CD4-positive, alpha-beta T cell treated with Interferon gamma for 1 hour (primary cell): ENCODE results near the gene ZP3.
"Not testable (repeated sequence)": the region's sequence is repeated elsewhere in the genome, so short reads cannot be mapped to it uniquely, and the experiment has no call there.

Experiments
- DNase-seq: peaks from one replicate; pipeline ENCODE4 v3.0.0-alpha.2; 2020

ZP3 gene

DNA sequence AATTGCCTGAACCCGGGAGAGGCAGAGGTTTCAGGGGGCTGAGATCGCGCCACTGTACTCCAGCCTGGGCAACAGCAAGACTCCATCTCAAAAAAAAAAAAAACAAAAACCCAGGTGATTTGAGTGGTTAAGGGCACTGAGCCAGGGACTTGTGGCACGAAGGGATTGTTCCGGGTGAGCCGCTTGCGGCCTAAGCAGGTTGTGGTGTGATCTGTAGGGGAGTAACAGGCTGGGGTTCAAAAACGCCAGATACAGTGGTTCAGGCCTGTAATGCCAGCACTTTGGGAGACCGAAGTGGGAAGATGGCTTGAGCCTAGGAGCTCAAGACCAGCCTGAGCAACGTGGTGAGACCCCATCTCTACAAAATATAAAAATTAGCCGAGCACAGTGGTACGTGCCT lies 19.1 kb downstream of the ZP3 start:
- DNase-seq, result not testable (repeated sequence)

DNA sequence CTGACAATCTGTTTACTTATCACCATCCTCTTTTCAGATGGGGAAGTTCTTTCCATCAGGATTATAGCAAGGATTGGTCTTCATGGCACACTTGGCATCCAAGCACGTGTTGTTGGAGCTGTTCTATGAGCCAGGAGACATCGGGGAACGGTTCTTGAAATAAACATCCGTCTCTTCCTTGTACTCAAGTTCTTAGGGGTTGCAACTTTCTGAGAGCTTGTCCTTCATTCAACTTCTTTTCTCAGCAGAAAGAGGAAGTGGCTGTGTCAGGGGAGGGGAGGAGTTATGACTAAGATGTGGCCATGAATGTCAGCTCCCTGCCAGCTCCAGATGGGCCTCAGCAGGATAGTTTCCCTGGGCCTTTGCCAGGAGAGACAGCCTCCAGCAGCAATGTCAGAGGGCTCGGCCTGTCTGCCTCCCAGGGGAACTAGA lies 20.8 kb downstream of the ZP3 start:
- not testable (repeated sequence) for DNase-seq

- DNase-seq, result not testable (repeated sequence)
Observed at GRCh38 chr7:76457017-76457416, 32.3 kb downstream of the ZP3 start.

DNA sequence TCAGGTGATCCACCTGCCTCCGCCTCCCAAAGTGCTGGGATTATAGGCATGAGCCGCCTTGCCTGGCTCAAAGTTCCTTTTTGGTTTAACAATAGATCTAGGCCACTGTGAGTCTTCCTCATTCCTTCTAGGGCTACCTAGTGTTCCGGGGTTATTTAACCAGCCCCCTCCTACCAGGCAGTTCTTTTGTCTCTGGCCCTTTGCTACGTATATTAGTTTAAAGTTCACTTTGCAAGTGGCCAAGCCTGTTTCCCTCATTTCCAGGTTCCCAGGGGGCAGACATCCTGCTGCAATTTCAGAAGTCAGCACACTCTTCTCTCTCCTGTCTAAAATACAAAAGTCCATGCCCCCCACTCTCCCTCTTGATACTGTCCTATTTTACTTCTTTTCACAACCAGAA lies 33.8 kb downstream of the ZP3 start:
- not testable (repeated sequence) for DNase-seq

GRCh38 chr7:76460767-76461166 lies 36.0 kb downstream of the ZP3 start:
- DNase-seq, result not testable (repeated sequence)

DNA sequence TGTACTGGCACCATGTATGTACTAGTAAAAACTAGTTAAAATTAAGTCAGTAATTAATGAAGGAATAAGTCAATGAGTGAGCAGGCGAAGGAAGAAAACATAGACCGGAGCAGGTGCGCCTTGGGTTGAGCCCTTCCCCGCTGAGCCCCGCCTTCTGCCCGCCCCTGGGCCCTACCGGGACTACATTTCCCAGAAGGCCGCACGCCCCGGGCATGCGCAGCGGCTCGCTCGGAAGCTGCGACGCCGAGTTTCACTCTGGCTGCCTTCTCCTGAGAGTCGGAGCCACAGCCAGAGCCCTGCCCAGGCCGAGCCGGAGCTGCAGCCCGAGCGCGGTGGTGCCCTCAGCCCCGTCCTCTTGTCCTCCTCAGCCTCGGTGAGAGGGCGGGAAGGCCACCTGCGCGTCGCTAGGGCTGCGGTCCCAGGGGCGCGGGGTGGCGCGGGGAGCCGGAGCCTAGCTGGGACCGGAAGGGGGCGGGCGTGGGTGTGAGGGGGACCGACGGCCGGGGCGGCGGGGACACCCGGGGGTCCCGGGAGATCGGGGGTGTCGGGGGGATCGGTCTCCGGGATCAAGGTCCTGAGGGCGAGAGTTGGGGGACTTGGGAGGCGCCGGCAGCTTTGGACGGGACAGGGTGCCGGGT lies 36.8 kb downstream of the ZP3 start, which contains the start of gene DTX2:
TSS of gene DTX2 (plus strand) at position 246 of the 638 bp plus-strand sequence. CDS start 18,801 bp downstream, outside the sequence.
- DNase-seq, result peak; percentile 12

DNA sequence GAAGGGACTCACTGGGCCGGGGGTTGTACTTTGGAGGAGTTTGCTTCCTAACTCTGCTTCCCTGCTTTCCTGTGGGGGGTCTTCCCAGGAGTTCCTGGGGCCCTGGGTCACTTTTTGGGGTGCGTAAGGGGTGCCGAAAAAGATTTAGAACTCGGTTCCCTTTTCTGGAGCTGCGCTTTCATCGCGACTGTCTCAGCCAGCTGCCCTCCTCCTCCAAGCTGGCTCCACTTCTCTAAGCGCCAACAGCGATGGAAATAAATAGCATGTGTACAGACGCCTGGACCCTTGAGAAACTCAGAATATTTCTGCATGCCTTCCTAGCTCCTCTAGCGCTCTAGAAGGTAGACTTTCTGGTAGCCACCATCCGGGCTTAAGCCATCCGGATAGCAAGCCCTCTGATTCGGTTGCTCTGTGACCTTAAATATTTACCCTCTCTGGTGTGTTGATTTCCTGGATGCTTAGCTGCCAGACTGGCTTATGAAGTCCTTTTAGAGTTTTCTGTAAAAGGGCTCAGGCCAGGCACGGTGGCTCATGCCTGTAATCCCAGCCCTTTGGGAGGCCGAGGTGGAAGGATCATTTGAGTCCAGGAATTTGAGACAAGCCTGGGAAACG lies 37.6 kb downstream of the ZP3 start:
- not testable (repeated sequence) for DNase-seq

DNA sequence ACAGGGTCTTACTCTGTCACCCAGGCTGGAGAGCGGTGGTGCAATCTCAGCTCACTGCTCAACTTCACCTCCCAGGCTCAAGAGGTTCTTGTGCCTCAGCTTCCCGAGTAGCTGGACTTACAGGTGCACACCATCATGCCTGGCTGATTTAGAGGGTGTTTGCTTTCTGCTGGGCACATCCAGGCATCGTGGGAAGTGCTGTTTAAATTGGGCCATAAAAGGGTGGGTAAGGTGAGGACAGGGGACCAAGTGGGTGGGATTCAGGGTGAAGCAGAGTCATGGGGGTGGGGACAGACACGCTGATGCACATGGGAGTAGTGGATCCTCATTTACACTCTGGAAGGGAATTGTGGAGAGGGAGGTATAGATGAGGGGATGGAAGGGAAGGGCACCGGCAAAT lies 40.2 kb downstream of the ZP3 start:
- DNase-seq, result not testable (repeated sequence)

GRCh38 chr7:76465950-76466349 lies 41.2 kb downstream of the ZP3 start:
- not testable (repeated sequence) for DNase-seq

GRCh38 chr7:76467743-76468404 lies 43.1 kb downstream of the ZP3 start:
- not testable (repeated sequence) for DNase-seq

- not testable (repeated sequence) for DNase-seq
Observed at GRCh38 chr7:76471556-76472221, 46.9 kb downstream of the ZP3 start.

GRCh38 chr7:76473097-76473496 lies 48.3 kb downstream of the ZP3 start:
- not testable (repeated sequence) for DNase-seq

DNA sequence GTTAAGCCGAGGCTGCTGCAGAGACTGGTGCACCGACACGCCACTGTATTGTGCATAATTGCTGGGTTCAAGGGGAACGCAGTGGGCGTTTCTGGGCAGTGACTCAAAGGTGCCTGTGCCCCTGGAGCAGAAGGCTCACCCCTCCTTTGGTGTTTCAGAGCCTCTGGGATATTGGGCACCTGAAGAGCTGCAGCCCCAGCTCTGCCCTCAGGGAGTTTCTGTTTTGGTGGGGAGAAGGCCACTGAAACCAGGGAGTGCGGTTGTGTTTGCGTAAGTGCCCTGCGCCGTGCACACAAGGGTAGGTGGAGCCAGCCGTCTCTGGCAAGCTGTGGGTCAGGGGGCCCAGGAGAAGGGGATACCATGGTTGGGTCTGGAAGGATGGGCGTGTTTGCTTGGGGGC lies 51.5 kb downstream of the ZP3 start:
- not testable (repeated sequence) for DNase-seq

DNA sequence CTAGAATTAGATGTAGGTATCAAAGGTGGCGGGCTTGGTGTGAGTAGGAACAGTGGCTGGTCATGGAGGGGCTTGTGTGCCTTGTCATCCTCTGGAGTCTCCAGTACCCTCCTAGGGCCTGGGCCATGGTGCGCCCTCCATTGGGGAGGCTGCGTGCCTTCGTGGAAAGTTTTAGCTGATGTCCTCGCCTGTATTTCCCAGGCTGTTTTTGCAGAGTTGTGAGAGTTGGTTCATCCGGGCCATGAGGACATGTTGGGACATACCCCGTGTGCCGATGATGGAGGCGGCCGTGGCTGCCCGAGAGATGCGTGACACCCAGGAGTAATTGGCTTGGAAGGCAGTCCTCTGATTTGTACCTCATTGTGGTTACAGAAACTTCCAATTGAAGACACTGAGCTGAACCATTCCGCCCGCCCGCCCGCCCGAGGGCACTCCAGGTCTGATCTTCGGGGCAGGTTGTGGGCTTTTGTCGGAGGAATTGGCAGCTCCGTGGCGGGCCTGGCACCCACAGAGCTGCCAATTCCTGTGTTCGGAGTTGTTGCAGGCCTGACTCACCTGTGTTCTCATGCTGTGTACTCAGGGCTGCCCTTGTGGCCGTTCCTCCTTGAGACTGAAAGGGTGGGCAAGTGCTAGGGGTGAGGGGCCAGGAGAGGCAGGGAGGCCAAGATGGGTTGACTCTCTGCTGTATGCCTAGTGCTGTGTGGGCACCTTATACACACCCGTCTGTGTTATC lies 52.2 kb downstream of the ZP3 start:
- DNase-seq, result not testable (repeated sequence)

DNA sequence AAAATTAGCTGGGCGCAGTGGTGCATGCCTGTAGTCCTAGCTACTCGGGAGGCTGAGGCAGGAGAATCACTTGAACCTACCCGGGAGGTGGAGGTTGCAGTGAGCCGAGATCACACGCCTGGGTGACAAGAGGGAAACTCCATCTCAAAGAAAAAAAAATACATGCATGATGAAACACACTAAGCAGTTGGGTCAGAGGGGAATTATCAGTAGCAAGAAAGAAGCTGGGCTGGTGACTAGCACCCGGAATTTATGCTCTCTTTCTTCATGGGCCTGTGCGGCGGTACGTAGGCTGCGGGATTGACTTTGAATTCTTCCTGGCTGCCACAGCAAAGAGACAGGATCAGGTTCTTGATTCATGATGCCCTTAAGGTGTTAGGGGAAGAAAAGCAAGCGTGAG lies 54.9 kb downstream of the ZP3 start:
- DNase-seq, result not testable (repeated sequence)

DNA sequence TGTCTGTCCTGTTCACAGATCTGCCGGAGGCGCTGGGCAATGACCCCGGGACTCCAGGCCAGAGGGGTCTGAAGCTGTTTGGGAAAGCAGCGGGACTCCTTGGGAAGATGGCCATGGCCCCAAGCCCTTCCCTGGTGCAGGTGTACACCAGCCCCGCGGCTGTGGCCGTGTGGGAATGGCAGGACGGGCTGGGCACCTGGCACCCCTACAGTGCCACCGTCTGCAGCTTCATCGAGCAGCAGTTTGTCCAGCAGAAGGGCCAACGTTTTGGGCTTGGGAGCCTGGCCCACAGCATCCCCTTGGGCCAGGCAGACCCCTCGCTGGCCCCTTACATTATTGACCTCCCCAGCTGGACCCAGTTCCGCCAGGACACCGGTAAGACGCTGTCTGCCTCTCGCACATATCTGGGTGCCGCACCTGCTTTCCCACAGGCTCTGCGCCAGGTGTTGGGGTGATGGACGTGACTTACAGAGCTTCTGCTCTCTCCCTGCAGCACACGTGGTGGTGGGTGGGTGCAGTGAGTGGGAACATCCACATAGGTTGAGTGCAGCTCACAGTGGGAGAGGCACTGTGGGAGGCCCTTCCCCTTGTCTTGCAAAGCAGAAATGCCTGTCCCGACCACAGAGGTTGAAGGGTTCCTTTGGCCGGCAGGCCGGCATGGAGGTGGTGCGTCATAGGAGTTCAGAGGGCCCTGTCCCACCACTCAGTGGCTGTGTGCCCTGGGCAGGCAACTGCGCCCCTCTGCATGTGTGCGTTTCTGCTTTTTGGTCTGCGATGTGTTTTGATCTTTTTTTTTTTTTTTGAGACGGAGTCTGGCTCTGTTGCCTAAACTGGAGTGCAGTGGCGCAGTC lies 55.9 kb downstream of the ZP3 start:
- not testable (repeated sequence) for DNase-seq

- not testable (repeated sequence) for DNase-seq
Observed at GRCh38 chr7:76482660-76483059, 57.9 kb downstream of the ZP3 start.

DNA sequence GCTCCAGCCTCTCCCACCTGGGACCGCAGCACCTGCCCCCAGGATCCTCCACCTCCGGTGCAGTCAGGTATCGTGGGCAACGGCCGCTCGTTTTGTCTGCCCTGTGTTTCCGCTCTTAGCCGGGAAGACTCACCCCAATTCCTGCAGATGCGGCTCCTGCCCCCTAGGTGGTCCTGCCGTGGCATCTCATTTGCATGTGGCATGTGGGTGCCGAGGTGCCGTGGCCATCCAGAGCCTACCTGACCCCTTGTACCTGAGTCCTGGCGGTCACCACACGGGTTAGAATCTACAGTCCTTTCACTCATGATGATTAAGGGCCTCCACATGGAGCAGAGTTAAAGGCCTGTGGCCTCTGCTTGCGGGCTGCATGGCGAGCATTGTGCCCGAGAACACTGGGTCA lies 58.3 kb downstream of the ZP3 start:
- DNase-seq, result not testable (repeated sequence)

GRCh38 chr7:76484456-76484855 lies 59.7 kb downstream of the ZP3 start:
- DNase-seq, result not testable (repeated sequence)

GRCh38 chr7:76485822-76486610 lies 61.3 kb downstream of the ZP3 start:
- DNase-seq, result not testable (repeated sequence)

DNA sequence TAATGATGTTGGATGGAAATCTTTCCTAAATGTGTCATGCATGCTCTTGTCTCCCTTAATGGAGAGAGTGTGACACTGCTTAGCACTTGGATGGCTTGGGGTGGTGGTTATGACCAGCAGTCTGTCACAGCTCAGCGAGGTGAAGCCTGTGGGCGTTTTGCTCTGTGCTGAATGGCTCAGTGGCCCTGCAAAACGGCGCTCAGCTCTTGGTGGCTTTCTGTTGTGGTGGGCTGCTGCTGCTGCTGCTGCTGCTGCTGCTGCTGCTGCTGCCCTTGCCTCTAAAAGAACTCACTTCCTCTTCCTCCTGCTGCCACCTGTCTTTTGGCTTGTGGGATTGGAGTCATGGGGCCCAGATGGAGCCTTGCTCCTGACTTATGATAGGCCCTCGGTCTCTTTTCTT lies 61.9 kb downstream of the ZP3 start:
- DNase-seq, result peak; percentile 31
